Gastrocnemius medialis (tissue), 4 donors: ENCODE results near the gene SCAANT1.

Experiments
- CTCF ChIP-seq, 5 experiments: fragments of 450-650 bp in 3 of 5; fragments of 200-600 bp in 2 of 5; sonication (generic) in 2 of 5; IDR thresholded peaks in 4 of 5; conservative IDR thresholded peaks in 1 of 5; 1 replicate in 4 of 5; 2 replicates in 1 of 5; pipeline ENCODE4 v1.5.1; 2016 to 2019; ENCODE audit warnings: antibody characterized with exemption in 5 of 5, mild to moderate bottlenecking in 3 of 5, moderate library complexity in 3 of 5
- POLR2A ChIP-seq, 2 donors: fragments of 450-650 bp; IDR thresholded peaks; one replicate each; pipeline ENCODE4 v1.6.1; 2017; ENCODE audit warnings: antibody characterized with exemption in 2 of 2, mild to moderate bottlenecking in 2 of 2, moderate library complexity in 2 of 2

- no peak for TF ChIP-seq CTCF (IDR thresholded peaks at IDR 0.05 in 4 of 5, conservative IDR thresholded peaks at IDR 0.05 in 1 of 5)
- TF ChIP-seq POLR2A (IDR thresholded peaks at IDR 0.05), result no peak
These were observed 15.5 kb upstream of the SCAANT1 start for GRCh38 chr3:63927422-63928280.
